ENCODE results near the gene DEPDC1B. TPM values are rescaled to one million over a fixed set of nuclear protein-coding genes. Genes with fewer than 3 reads are reported as not detected.
"Not testable (repeated sequence)": the region's sequence is repeated elsewhere in the genome, so short reads cannot be mapped to it uniquely, and the experiment has no call there.

The DEPDC1B gene, protein sequence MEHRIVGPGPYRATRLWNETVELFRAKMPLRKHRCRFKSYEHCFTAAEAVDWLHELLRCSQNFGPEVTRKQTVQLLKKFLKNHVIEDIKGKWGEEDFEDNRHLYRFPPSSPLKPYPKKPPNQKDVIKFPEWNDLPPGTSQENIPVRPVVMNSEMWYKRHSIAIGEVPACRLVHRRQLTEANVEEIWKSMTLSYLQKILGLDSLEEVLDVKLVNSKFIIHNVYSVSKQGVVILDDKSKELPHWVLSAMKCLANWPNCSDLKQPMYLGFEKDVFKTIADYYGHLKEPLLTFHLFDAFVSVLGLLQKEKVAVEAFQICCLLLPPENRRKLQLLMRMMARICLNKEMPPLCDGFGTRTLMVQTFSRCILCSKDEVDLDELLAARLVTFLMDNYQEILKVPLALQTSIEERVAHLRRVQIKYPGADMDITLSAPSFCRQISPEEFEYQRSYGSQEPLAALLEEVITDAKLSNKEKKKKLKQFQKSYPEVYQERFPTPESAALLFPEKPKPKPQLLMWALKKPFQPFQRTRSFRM
- 10 to 100 TPM; 46.7 to 51.1 TPM for total RNA-seq

DNA sequence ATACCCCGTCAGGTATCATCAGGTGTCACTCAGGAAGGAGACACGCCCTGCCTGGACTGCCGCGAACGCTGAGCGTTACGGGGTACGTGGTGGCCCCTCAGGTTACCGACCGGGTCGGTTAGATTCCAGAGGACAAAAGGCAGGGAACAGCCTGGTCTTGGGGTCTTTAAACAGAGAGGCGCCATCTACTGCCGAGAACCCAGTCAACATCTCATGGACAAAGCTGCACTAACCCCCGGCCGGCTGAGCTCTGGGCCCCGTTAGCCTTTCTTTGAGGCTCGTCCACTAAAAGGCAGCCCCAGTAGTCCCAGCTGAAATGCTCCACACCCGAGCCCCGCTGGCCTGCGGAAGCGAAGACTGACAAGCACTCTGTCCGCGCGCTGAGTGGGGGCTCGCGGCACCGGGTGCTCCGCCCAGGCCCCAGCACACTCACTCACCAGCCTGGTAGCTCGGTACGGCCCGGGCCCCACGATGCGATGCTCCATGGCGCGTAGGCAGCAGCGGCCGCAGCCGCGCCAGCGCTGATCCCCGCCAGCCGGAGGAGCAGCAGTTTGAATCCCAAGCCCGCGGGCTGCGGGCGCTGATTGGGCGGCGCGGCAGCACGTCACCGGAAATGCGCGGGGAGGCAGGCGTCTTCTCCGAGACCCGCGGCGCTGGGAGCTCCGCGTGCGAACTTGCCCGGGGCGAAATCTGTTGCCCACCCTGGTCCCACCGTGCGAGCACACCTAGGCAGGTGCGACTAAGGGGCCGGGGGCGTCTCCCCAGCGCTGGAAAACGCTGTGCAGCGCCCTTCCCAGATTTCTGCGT is at the start of gene DEPDC1B:
Gene DEPDC1B (minus strand): TSS at position 558 of the 807 bp plus-strand sequence. CDS start 73 bp downstream, at position 485.
- Mint-ChIP-seq H3K4me1 (peaks cover 37% of the 10 kb centered on the region), H3K4me3 (peak within 1 kb of the TSS; percentile 92), H3K27me3 (peaks cover 22% of the 10 kb centered on the region), H3K36me3 (ENCODE audit: low read depth) (peaks cover 24% of the 10 kb centered on the region), H3K9me3 (peaks cover 4% of the 10 kb centered on the region), H3K27ac (peak within 1 kb of the TSS; percentile 94)
- DNase-seq = peak; percentile 88
- POLR2A ChIA-PET = interaction anchor here (0.6 to 1.3 kb wide), 3 partner anchors 10 to 286 kb away, joined by 3 to 6 read pairs (median 4); no protein-coding TSS in a partner anchor
- CTCF ChIA-PET = interaction anchor here (0.5 to 2.4 kb wide), 7 partner anchors 12 to 72 kb away, joined by 3 to 11 read pairs (median 4); no protein-coding TSS in a partner anchor

GRCh38 chr5:60744682-60745081 is 44.7 kb upstream of the DEPDC1B start:
- H3K36me3 Mint-ChIP-seq (ENCODE audit: low read depth) = no peaks in the 10 kb centered on the region
- H3K4me3 Mint-ChIP-seq = no peak overlapping the region
- peaks cover 8% of the 10 kb centered on the region for H3K27me3 Mint-ChIP-seq
- DNase-seq = no peak
- no peak overlapping the region for H3K27ac Mint-ChIP-seq
- peaks cover 8% of the 10 kb centered on the region for H3K9me3 Mint-ChIP-seq
- H3K4me1 Mint-ChIP-seq = no peaks in the 10 kb centered on the region
- POLR2A ChIA-PET = no interaction called here
- CTCF ChIA-PET = interaction anchor here (1.5 kb wide), 1 partner anchor 9 kb away, joined by 6 read pairs; no protein-coding TSS in a partner anchor

- Mint-ChIP-seq H3K4me3 (no peak overlapping the region), H3K36me3 (ENCODE audit: low read depth) (no peaks in the 10 kb centered on the region), H3K4me1 (no peaks in the 10 kb centered on the region), H3K9me3 (peaks cover 8% of the 10 kb centered on the region), H3K27me3 (peaks cover 7% of the 10 kb centered on the region), H3K27ac (no peak overlapping the region)
- ChIA-PET CTCF (interaction anchor here (1.0 to 1.5 kb wide), 4 partner anchors 8 to 22 kb away, joined by 3 to 6 read pairs (median 3); no protein-coding TSS in a partner anchor), POLR2A (no interaction called here)
- no peak for DNase-seq
Observed at GRCh38 chr5:60743511-60744314, 43.7 kb upstream of the DEPDC1B start.

DNA sequence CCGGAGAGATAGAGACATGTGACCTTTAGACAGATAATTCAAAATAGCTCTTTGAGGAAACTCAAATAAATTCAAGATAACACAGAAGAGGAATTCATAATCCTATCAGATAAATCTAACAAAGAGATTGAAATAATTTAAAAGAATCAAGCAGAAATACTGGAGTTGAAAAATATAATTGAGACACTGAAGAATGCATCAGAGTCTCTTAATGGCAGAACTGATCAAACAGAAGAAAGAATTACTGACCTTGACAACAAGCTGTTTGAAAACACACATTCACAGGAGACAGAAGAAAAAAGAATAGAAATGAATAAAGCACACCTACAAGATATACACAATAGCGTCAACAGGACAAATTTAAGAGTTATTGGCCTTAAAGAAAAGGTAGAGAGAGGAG is 40.4 kb upstream of the DEPDC1B start:
- ChIA-PET POLR2A (no interaction called here), CTCF (no interaction called here)
- peaks cover 8% of the 10 kb centered on the region for H3K9me3 Mint-ChIP-seq
- H3K27ac Mint-ChIP-seq = no peak overlapping the region
- no peak for DNase-seq
- no peaks in the 10 kb centered on the region for H3K36me3 Mint-ChIP-seq (ENCODE audit: low read depth)
- H3K27me3 Mint-ChIP-seq = peaks cover 2% of the 10 kb centered on the region
- no peak overlapping the region for H3K4me3 Mint-ChIP-seq
- no peaks in the 10 kb centered on the region for H3K4me1 Mint-ChIP-seq

DNA sequence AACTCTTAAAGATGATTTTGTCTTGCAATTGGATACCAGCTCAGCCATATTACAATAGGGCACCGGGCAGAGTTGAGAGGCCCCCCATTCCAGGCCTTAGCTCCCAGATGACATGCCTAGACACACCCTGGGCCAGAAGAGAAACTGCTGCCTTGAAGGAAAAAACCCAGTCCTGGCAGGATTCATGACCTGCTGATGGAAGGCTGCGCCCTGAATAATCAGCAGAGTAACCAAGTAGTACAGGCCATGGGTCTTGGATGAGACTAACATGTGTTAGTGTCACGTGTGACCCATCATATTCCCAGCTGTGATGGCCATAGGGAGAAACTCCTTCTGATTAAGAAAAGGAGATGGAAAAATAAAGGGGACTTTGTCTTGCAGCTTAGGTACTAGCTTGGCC is 39.0 kb upstream of the DEPDC1B start:
- DNase-seq = no peak
- Mint-ChIP-seq H3K9me3 (peaks cover 8% of the 10 kb centered on the region), H3K36me3 (ENCODE audit: low read depth) (no peaks in the 10 kb centered on the region), H3K4me3 (no peak overlapping the region), H3K27me3 (peaks cover 2% of the 10 kb centered on the region), H3K4me1 (no peaks in the 10 kb centered on the region), H3K27ac (no peak overlapping the region)
- CTCF ChIA-PET = no interaction called here
- POLR2A ChIA-PET = no interaction called here

- Mint-ChIP-seq H3K36me3 (ENCODE audit: low read depth) (no peaks in the 10 kb centered on the region), H3K4me1 (no peaks in the 10 kb centered on the region), H3K9me3 (peaks cover 8% of the 10 kb centered on the region), H3K27me3 (peaks cover 2% of the 10 kb centered on the region), H3K4me3 (no peak overlapping the region), H3K27ac (no peak overlapping the region)
- ChIA-PET CTCF (no interaction called here), POLR2A (no interaction called here)
- no peak for DNase-seq
Observed at GRCh38 chr5:60738461-60738860, 38.5 kb upstream of the DEPDC1B start.

GRCh38 chr5:60730858-60731257 is 30.9 kb upstream of the DEPDC1B start:
- CTCF ChIA-PET = not testable (repeated sequence)

GRCh38 chr5:60727033-60727679 is 27.2 kb upstream of the DEPDC1B start:
- peaks cover 9% of the 10 kb centered on the region for H3K27me3 Mint-ChIP-seq
- POLR2A ChIA-PET = no interaction called here
- no peak for DNase-seq
- CTCF ChIA-PET = no interaction called here
- no peaks in the 10 kb centered on the region for H3K36me3 Mint-ChIP-seq (ENCODE audit: low read depth)
- H3K27ac Mint-ChIP-seq = no peak overlapping the region
- H3K4me1 Mint-ChIP-seq = no peaks in the 10 kb centered on the region
- H3K9me3 Mint-ChIP-seq = peaks cover 3% of the 10 kb centered on the region
- no peak overlapping the region for H3K4me3 Mint-ChIP-seq

More at GRCh38 chr5:60730858-60731257, 30.9 kb upstream of the DEPDC1B start:
- H3K4me1 Mint-ChIP-seq; DNase-seq; H3K27ac Mint-ChIP-seq; H3K27me3 Mint-ChIP-seq; H3K9me3 Mint-ChIP-seq; POLR2A ChIA-PET; H3K4me3 Mint-ChIP-seq; H3K36me3 Mint-ChIP-seq (ENCODE audit: low read depth): not testable (repeated sequence)

GRCh38 chr5:60724126-60724525 is 24.2 kb upstream of the DEPDC1B start:
- no peaks in the 10 kb centered on the region for H3K9me3 Mint-ChIP-seq
- H3K27me3 Mint-ChIP-seq = peaks cover 24% of the 10 kb centered on the region
- no peak overlapping the region for H3K4me3 Mint-ChIP-seq
- CTCF ChIA-PET = no interaction called here
- no peak overlapping the region for H3K27ac Mint-ChIP-seq
- POLR2A ChIA-PET = no interaction called here
- H3K4me1 Mint-ChIP-seq = no peaks in the 10 kb centered on the region
- no peaks in the 10 kb centered on the region for H3K36me3 Mint-ChIP-seq (ENCODE audit: low read depth)
- DNase-seq = no peak

GRCh38 chr5:60722416-60722815 is 22.4 kb upstream of the DEPDC1B start:
- no peak overlapping the region for H3K27ac Mint-ChIP-seq

DNA sequence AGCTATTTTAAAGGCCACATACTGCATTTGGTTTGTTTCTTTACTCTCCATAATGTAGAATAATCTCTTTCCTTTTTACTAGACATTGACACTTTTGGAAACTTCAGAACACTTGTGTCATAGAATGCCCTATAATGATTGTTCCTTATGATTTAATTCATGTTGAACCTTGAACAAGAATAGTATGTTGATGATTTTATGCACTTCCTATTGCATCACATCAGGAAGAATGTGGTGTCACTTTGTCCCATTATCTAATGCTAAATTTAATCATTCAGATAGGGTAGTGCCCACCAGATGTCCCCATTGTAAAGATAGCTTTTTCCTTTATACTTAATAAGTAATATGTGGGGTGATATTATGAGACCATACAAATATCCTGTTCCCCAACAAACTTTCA is 19.4 kb upstream of the DEPDC1B start:
- Mint-ChIP-seq H3K4me1 (no peaks in the 10 kb centered on the region), H3K27ac (no peak overlapping the region), H3K36me3 (ENCODE audit: low read depth) (no peaks in the 10 kb centered on the region), H3K27me3 (peaks cover 28% of the 10 kb centered on the region), H3K9me3 (peaks cover 8% of the 10 kb centered on the region), H3K4me3 (no peak overlapping the region)
- POLR2A ChIA-PET = no interaction called here
- CTCF ChIA-PET = no interaction called here
- no peak for DNase-seq

More at GRCh38 chr5:60722416-60722815, 22.4 kb upstream of the DEPDC1B start:
- ChIA-PET CTCF (no interaction called here), POLR2A (no interaction called here)
- H3K4me1 Mint-ChIP-seq = no peaks in the 10 kb centered on the region
- no peaks in the 10 kb centered on the region for H3K36me3 Mint-ChIP-seq (ENCODE audit: low read depth)
- no peak overlapping the region for H3K4me3 Mint-ChIP-seq
- H3K27me3 Mint-ChIP-seq = peaks cover 26% of the 10 kb centered on the region
- H3K9me3 Mint-ChIP-seq = peaks cover 2% of the 10 kb centered on the region
- no peak for DNase-seq

- ChIA-PET POLR2A (no interaction called here), CTCF (no interaction called here)
- Mint-ChIP-seq H3K36me3 (ENCODE audit: low read depth) (no peaks in the 10 kb centered on the region), H3K4me3 (no peak overlapping the region), H3K4me1 (no peaks in the 10 kb centered on the region), H3K9me3 (peaks cover 11% of the 10 kb centered on the region), H3K27ac (no peak overlapping the region), H3K27me3 (peaks cover 28% of the 10 kb centered on the region)
- no peak for DNase-seq
Observed at GRCh38 chr5:60718166-60718892, 18.4 kb upstream of the DEPDC1B start.
